ENCODE data around the gene RFPL2.

DNA sequence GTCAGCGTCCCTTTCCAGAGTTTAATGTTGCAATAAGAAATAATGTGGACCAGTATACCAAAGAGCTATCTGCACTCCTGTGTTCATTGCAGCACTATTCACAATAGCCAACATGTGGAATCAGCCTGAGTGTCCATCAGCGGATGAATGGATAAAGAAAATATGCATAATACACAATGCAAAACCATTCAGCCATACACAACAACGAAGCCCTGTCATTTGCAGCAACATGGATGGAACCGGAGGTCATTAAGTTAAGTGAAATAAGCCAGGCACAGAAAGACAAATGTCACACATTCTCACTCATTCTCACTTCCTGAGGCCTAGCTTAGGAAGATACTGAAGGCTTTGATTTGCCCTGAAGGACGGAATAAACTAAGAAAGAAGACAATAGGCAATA is 28.2 kb upstream of the RFPL2 start:
- TF ChIP-seq, protein P1, sequence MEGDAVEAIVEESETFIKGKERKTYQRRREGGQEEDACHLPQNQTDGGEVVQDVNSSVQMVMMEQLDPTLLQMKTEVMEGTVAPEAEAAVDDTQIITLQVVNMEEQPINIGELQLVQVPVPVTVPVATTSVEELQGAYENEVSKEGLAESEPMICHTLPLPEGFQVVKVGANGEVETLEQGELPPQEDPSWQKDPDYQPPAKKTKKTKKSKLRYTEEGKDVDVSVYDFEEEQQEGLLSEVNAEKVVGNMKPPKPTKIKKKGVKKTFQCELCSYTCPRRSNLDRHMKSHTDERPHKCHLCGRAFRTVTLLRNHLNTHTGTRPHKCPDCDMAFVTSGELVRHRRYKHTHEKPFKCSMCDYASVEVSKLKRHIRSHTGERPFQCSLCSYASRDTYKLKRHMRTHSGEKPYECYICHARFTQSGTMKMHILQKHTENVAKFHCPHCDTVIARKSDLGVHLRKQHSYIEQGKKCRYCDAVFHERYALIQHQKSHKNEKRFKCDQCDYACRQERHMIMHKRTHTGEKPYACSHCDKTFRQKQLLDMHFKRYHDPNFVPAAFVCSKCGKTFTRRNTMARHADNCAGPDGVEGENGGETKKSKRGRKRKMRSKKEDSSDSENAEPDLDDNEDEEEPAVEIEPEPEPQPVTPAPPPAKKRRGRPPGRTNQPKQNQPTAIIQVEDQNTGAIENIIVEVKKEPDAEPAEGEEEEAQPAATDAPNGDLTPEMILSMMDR (conservative IDR thresholded peaks at IDR 0.05): no peak
- no peak for TF ChIP-seq EZH2 (IDR thresholded peaks at IDR 0.05; ENCODE audit: low read depth)

All from PC-9 (cell line).